Omental fat pad (tissue), 4 donors: ENCODE data around the gene TPRG1. TPM values are rescaled to one million over a fixed set of nuclear protein-coding genes. Genes with fewer than 3 reads are reported as not detected.
A peak's percentile ranks its signal among the peaks of the same experiment; 100 is the strongest.

Experiments used
- ATAC-seq: fragments of 150-250 bp; one replicate; pipeline ENCODE4 v1.9.1; 2016; ENCODE audit warnings: mild to moderate bottlenecking, moderate library complexity; ENCODE audit not compliant: low FRiP score
- DNase-seq: peaks from one replicate; pipeline ENCODE4 v3.0.0-alpha.2; 2019; ENCODE audit warnings: low spot score
- total RNA-seq, 4 donors: library from RNA; depleted of rRNA; stranded (reverse); fragments of >200 nt; gene quantifications; one replicate each; pipeline ENCODE4 v1.1.0, GENCODE V29; 2016
- TF ChIP-seq, protein P1 (sequence below), 3 donors: fragments of 450-650 bp; IDR thresholded peaks; one replicate each; pipeline ENCODE4 v1.5.1; 2016 to 2017; ENCODE audit warnings: antibody characterized with exemption in 3 of 3, mild to moderate bottlenecking in 3 of 3, moderate library complexity in 2 of 3

Gene TPRG1
- total RNA-seq, 4 donors from 2014 or later = 7.1 to 18.3 (median 13.8) TPM

DNA sequence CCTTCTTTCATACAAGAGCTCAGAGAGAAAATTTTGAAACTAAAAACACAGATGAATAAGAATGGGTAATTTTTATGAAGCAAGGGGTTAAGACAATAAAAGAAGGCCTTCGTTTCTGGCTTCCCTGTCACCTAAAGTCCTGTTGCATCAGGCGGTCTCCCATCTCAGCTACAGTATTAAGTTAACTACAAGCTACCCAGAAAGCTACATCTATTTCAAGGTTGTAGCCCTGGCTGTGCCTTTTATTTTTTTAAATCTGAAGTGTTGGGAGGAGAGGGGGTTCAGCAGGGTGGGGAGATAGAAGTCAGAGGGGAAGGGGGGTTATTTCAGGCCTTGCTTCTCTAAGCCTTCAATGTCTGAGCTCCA lies 183.3 kb downstream of the TPRG1 start:
- no peak for ATAC-seq
- TF ChIP-seq, protein P1, sequence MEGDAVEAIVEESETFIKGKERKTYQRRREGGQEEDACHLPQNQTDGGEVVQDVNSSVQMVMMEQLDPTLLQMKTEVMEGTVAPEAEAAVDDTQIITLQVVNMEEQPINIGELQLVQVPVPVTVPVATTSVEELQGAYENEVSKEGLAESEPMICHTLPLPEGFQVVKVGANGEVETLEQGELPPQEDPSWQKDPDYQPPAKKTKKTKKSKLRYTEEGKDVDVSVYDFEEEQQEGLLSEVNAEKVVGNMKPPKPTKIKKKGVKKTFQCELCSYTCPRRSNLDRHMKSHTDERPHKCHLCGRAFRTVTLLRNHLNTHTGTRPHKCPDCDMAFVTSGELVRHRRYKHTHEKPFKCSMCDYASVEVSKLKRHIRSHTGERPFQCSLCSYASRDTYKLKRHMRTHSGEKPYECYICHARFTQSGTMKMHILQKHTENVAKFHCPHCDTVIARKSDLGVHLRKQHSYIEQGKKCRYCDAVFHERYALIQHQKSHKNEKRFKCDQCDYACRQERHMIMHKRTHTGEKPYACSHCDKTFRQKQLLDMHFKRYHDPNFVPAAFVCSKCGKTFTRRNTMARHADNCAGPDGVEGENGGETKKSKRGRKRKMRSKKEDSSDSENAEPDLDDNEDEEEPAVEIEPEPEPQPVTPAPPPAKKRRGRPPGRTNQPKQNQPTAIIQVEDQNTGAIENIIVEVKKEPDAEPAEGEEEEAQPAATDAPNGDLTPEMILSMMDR (IDR thresholded peaks at IDR 0.05) = no peak
- DNase-seq = no peak

DNA sequence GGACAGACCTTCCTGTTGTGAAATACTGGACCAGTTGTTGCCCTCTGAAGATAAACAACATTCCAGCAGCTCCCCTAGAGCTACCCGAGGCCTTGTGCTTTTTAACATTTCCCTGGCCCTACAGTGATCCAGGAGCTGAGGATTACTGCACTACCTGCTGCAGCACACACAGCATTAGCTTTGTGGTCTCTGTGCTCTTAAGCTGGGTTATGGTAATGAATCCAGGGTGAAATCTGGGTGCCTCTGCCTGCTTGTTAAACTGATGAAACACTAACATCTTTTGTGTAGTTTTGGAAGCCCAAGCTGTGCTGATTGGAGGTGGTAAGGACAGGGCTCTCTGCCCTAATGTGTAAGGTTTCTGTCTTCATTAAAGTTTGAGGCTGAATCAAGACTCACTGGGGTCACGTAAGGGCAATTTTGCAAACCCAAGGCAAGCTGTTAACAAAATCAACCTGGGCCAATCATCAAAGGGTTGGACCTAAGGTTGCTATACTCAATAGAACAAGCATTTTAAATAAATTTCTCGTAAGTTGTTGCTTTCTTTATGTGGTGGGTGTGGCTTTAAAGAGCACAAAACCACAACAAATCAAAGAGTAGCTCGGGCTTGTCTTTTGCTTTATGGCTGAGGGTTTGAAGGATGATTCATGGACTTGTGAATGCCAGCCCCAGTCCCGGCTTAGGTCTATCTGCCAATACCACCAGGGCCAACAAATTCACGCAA lies 183.9 kb downstream of the TPRG1 start:
- TF ChIP-seq, protein P1 (IDR thresholded peaks at IDR 0.05) = no peak
- peak; percentile 79 for ATAC-seq
- no peak for DNase-seq

DNA sequence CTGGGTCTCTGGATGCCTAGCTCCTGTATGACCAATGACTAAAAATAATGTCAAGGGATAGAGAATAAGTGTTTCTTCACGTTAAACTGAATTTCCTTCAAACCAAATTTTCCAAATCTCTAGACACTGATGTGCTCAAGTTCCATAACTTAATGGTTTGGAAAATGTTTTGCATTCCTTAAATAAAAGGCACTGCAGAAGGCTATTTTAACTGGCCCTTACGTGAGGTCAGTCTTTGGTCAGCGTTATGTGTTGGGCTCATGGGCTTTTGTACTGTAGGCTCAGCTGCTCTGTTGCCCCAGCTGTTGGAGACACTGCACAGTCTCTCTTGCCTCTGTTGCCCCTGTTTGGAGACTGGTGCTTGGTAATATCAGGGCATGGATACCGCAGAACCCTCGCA lies 188.5 kb downstream of the TPRG1 start:
- DNase-seq = no peak
- TF ChIP-seq, protein P1 (IDR thresholded peaks at IDR 0.05) = no peak
- no peak for ATAC-seq

DNA sequence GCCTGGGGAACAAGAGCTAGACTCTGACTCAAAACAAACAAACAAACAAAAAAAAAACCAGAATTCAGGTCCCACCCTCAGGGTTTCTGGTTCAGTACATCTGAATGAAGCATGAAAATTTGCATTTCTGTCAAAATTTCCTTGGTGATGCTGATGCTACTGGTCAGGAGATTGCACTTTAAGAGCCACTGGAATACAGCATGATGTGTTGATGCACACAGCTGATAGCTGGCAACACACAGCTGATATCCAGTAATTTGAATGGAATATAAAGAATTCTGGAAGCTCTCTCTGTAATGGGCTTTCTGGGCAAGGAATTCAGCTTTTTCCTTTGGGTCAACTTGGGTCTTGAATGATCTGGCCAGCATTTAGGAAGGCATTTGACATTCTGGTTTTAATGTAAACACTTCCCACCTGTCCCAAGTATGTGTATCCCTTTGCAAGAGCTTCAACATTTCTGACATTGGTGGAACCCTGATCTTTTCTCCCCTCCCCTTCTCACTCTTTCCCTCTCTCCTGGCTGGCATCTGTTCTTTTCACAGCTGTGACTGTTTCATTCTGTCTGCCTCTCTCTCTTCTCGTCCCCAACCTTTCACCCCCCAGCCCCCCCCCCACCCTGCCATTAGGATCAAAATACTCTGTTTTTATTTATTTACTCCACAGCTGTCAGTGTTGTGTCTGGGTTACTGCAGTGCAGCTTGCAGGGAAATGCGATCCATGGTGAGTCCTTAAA lies 189.5 kb downstream of the TPRG1 start:
- TF ChIP-seq, protein P1 (IDR thresholded peaks at IDR 0.05) = no peak
- no peak for DNase-seq
- ATAC-seq = no peak

DNA sequence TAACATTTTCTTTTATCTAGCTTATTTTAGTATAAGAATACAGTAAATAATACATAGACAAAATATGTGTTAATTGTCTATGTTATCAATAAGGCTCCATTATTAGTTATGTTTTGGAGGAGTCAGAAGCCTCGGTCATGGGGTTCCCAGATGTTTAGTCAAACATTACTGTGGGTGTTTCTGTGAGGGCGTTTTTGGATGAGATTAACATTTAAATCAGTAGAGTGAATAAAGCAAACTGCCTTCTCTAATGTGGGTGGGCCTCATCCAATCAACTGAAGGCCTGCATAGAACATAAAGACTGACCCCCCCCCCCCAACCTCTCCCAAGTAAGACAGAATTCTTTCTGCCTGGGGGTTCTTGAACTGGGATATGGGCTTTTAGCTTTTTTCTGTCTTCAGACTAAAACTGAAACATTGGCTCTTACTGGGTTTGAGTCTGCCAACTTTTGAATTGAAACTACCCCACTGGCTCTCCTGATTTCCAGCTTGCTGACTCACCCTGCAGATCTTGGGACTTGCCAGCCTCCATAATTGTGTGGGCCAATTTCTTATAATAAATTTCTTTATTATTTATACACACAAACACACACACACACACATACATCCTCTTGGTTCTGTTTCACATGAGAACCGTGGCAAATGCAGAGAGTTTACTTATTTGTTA lies 192.0 kb downstream of the TPRG1 start:
- DNase-seq (no peak), ATAC-seq (peak; percentile 78)
- TF ChIP-seq, protein P1 (IDR thresholded peaks at IDR 0.05) = no peak

DNA sequence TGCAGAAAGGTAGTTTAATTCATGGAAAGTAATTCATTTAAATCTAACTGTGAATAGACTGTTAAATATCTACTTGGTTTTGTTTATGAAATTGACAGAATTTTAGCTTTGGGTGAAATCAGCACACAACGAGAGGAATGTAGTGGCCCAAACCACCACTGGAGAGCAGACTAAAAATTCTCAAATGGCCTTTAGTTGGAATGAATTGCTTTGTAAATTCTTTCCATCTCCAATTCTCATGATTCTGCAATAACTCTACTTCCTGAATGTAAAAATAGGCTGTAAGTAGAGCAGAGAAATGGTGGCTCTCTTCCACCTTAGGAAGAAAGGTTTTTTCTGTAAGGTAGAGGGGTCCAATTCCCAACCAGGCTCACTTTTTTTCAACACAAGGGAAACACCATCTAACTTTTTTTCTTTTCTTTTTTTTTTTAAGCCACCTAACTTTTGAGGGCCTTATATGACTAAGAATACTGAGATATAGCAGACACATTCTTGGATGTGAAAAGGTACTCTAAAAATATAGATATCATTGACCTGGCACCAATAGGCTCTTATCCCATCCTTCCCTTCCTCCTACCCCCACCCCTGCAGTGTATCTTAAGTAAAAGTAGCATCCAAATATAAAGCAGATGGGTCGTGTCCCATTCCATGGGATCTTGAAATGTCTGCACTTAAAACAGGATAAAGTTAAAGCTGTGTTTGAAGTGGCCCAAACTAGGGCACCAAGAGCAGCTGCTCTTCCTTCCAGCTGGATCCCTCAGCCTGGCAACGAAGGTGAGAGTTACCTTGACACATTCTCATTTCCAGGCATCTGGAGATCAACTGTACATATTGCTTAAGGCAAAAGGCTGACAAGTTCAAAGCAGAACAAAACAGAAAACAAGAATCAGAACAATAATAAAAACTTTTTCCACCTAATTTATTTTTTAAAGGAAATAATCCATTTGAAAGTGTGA lies 194.1 kb downstream of the TPRG1 start:
- TF ChIP-seq, protein P1 (IDR thresholded peaks at IDR 0.05) = no peak
- no peak for ATAC-seq
- DNase-seq = no peak
